NCI-H2107 treated with DMSO at 0.1 percent for 48 hours (cell line): Measurements from ENCODE around the gene UBE2E1.
"Not testable (repeated sequence)": the region's sequence is repeated elsewhere in the genome, so short reads cannot be mapped to it uniquely, and the experiment has no call there.

ENCODE experiments used
- DNase-seq: peaks from one replicate; lab custom pipeline; 2025; ENCODE audit not compliant: unreplicated experiment; lab: John Stamatoyannopoulos, UW

Gene UBE2E1

GRCh38 chr3:23845326-23846216 lies 39.8 kb downstream of the UBE2E1 start:
- no peak for DNase-seq

DNA sequence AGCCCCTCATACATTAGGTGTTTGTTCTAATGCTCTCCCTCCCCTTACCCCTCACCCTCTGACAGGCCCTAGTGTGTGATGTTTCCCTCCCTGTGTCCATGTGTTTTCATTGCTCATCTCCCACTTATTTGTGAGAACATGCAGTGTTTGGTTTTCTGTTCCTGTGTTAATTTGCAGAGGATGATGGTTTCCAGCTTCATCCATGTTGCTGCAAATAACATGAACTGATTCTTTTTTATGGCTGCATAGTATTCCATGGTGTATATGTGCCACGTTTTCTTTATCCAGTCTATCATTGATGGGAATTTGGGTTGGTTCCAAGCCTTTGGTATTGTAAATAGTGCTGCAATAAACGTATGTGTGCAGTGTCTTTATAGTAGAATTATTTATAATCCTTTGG lies 43.7 kb downstream of the UBE2E1 start:
- not testable (repeated sequence) for DNase-seq

DNA sequence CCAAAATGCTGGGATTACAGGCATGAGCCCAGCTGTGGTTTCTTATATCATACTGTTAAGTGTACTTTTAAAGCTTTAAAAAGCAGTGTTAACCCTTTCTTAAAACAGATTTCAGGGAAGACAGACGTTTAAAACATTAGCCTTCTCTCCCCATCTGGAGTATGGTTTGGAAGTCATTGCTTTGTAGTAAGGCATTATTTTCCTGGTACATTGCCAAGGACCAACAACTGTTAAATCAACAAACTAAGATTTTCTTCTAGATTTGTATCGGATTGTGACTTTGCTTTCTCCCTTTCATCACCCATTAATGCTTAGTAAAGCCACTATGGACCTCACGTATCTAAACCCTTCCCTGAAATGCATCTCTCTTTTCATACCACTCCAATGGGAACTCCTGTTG lies 50.5 kb downstream of the UBE2E1 start:
- DNase-seq: no peak

DNA sequence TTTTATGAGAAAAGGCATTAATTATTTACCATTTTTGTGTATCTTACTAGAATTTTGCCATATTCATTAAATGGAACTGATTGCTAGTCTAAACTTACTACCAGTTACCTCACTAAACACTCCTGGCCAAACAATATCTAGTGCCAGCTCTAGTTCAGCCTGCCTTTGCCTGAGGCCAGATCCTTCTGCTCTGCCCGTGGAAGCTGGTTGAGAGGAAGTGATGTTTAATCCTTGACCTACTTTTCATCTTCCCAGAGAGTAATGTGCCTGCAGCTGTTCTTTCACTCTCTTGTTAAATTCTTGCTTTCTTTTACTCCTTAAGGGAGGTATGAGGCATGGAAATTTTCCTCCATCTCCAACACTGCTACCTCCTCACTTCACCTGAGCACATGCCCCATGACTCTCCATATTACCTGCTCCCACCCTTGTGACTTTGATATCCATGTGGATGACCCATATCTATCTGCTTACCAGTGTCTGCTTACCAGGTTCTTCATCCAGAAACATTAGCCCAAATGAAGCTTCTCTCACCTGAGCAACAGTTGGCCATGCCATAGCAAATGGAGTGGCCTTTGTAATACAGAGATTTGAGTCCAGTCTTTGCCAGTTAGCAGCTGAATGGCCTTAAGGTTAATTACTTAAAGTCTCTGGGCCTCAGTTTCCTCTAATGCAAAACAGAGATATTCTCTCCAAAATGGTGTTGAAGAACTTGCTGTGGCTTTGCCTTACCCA lies 53.4 kb downstream of the UBE2E1 start:
- no peak for DNase-seq

DNA sequence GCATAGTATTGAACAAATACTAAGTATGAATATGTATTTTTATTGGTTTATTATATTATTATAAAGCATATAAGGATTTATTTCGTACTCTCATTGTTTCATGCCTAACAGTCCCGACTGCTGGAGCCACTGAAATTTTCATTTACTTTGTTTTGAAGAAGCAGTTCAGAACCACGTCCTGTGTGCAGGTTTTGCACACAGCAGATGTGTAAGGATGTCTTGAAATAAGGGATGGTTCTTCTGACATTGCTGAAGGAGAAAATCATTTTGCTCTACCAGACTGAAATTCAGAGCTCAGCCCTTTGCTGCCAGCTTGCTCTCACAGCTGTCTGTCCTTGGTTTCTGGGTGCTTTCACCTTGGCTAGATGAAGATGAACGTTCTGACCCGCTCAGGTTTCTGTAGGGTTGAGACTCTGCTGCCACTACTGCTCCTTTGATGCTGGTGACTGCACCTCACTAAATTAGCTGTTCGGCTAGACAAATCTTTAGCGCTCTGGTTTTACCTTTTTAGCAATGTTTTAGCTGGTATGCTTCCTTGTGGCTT lies 54.2 kb downstream of the UBE2E1 start:
- no peak for DNase-seq

DNA sequence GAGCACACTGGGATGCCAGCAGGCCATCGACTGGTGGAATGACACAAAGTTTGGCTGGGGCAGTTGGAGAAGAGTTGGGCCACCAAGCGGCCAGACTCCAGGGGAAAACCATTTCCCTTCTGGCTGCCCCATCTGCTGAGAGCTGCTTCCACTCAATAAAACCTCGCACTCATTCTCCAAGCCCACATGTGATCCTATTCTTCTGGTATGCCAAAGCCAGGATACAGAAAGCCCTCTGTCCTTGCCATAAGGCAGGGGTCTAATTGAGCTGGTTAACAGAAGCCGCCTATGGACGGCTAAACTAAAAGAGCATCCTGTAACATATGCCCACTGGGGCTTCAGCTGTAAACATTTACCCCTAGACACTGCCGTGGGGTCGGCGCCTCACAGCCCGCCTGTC lies 55.9 kb downstream of the UBE2E1 start:
- no peak for DNase-seq

GRCh38 chr3:23863060-23863459 lies 57.3 kb downstream of the UBE2E1 start:
- DNase-seq: no peak

DNA sequence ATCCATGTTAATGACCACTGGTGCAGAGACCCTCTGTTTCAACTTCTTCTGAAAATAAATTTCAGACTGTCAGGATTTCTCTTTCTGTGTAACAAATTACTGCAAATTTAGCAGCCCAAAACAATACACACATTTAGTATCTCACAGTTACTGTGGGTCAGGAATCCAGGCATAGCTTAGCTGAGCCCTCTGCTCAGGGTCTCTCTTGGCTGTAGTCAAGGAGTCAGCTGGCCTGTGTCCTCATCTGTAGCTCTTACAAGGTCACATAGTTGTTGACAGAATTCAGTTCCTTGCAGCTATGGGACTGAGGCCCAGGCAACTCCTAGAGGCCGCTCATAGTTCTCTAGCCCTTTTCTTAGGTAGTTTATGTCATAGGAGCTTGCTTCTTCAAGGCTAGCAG lies 59.2 kb downstream of the UBE2E1 start:
- no peak for DNase-seq

DNA sequence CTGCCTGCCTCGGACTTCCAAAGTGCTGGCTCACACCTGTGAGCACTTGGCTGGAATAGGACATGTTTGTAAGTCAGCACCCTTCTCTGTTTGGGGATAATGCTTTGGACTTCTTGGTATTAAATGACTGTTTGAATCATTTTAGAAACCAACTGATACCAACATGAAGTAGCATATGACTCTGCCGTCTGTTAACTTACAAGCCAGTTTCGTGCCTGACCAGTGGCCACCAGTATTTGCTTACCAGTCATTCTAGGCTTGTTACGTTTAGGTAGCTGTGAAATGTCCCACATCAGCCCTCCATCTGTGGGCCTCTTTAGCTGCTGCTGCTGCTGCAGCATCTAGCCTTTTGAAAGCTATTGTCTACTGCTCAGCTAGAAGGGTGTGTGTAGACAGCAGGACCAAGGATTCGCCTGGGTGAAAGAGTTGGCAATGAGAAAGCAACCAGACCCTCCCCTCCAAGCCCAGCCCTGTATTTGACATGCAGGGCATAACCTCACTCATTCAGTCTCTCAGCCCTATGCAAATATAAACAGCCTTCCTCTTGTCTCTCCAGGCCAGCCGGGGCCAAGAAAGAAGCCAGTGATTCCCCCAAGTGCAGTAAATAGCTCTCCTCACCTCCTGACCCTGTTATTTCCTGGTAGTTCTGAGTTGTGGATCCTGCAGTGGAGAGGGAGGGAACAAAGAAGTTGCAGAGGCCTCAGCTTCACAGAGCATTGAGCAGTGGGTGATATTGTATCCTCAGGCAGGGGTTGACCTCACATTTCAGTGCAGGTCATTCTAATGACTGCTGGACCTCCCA lies 60.0 kb downstream of the UBE2E1 start:
- DNase-seq: no peak

DNA sequence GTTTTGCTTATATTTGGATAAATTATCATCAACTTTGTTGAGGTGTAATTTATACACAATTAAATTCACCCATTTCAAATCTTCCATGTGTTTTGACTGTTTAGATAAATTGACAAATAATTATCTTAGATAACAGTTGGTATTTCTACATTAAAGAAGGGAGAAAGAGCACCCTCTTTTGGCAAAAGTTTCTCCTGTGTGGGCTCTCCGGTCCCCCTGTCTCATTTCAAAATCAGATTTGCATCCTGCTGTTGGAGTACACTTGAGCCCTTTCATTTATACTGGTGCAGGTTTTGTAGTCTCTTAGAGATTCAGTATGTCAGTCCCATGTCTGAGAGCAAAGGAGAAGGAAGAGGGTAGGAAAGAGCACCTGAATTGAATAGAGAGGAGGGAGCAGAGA lies 61.6 kb downstream of the UBE2E1 start:
- DNase-seq: no peak

DNA sequence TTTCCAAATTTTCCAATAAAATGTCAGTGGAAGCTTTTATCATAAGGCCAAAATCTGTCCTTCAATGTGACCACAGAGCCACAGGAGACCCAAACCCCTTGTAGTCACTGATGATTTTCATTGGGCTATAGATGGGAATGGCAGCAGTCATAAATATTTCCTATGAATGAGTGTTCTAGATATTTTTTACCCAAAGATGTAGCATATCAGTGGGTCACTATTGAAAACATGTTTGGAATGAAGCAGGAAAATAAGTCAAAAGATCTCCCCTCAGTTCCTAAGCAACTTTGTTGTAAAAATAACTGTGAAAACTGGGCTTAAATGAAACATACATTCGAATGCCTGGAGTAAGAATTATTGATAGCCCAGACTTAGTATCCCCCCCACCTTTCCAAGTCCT lies 62.1 kb downstream of the UBE2E1 start:
- DNase-seq: no peak

DNA sequence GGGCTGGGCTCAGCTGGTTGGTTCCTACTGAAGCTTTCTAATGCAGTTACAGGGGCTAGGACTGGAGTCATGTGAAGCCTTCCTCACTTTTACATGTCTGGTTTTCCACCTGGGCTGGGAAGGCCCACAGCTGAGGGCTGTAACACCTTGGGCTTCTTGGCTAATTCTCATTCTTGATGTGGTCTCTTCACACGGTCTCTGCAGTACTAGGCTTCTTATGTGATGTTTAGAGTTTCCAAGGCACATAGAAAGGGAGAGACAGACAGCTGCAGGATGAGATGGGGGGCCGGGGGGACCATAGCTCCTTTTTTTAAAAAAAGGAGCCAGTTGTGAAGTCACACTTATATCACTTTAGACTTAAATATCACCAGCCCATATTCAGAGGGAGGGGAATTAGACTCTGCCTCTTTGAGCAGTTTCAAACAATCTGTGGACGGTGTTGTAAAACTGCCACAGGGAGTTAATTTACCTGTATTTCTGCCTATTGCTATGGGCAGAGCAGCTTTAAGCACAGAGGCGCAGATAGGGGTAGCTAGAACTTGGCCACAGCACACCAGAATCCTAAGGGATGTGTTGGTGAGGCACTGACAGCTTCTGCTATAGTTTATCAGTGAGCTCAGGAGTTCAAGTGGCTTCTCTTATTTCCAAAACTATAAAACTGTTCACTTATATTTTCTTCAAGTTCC lies 64.4 kb downstream of the UBE2E1 start:
- no peak for DNase-seq

GRCh38 chr3:23870663-23871043 lies 64.9 kb downstream of the UBE2E1 start:
- not testable (repeated sequence) for DNase-seq

- not testable (repeated sequence) for DNase-seq
Measured at GRCh38 chr3:23871361-23871760, 65.6 kb downstream of the UBE2E1 start.

DNA sequence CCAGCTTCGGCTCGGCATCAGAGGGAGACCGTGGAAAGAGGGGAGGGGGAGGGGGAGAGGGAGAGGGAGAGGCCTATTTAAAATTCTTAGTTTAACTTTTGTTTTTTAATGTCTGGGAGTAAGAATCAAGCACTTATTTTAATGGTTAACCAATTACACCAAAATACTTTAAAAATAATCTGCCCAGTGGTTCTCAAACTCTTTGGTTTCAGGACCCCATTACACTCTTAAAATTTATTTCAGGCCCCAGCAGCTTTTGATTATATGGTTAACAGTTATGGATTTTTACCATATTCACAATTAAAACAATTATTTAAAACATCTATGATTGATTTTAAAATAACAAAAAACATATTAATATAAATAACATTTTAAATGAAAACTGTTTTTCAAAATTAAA lies 66.6 kb downstream of the UBE2E1 start:
- no peak for DNase-seq

DNA sequence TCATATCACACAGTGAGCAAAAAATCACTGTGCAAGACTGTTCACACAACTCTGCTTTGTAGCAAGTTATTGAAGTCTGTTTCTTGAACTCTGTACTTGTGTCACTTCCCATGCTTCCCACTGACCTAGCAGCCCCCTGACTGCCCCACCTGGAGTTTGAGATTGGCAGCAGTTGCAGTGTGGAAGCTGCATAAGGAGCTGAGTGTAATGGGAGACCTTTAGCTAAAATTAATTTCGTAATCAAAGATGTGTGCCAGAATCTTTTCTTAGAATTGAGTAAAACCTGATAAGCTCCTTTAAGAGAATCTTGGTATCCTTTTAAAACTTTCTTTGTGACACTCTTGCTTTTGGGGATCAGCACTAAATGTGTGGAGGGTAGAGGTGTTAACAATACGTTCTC lies 68.2 kb downstream of the UBE2E1 start:
- DNase-seq: no peak

DNA sequence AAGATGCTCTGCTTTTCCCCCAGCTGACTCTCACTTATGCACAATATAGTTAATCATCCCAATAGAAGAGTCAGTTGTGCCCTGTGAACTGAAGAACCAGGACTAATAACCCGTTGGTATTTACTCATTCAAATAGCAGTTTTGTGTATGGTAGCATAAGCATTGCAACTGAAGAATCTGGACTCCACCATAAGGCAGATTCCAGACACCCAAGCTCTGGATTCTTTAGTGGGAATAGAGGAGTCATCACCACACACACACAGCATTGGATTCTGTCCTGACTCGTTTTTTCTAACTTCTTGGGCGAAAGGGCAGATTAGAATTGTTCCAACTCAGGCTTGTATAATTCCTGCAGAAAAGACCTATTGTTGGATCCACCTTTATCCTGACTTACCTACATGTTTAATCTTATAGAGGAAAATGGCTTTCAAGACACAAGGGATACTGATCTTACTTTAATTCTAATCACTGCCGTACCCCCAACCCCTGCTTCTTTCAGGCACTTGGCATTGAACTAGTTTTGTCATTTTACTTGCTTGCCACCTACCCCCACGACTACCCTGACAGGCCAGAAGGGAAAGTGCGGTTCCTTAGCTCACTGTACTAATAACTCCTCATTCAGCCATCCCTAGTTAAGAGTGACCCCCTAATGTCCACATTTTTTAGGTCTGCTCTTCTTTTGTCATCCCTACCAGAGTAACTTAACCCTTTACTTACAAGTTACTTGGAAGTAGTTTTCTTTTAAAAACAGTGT lies 68.8 kb downstream of the UBE2E1 start:
- no peak for DNase-seq

GRCh38 chr3:23875113-23875725 lies 69.5 kb downstream of the UBE2E1 start:
- DNase-seq: no peak

GRCh38 chr3:23876923-23877322 lies 71.2 kb downstream of the UBE2E1 start:
- no peak for DNase-seq
